NCI-H2196 treated with DMSO at 0.1 percent for 48 hours (cell line): ENCODE measurements around the gene ANXA8.
"Not testable (repeated sequence)": the region's sequence is repeated elsewhere in the genome, so short reads cannot be mapped to it uniquely, and the experiment has no call there.

Experiments
- DNase-seq: peaks from one replicate; lab custom pipeline; 2025; ENCODE audit not compliant: unreplicated experiment; lab: John Stamatoyannopoulos, UW

Gene ANXA8

GRCh38 chr10:47465216-47465917, 18.5 kb downstream of the ANXA8 start:
- DNase-seq = not testable (repeated sequence)

GRCh38 chr10:47462577-47463358, 21.1 kb downstream of the ANXA8 start:
- not testable (repeated sequence) for DNase-seq

GRCh38 chr10:47461261-47461687, 22.6 kb downstream of the ANXA8 start:
- DNase-seq = not testable (repeated sequence)

- DNase-seq = no peak
Observed at GRCh38 chr10:47458466-47459154, 25.3 kb downstream of the ANXA8 start.

- no peak for DNase-seq
Observed at GRCh38 chr10:47457826-47458225, 26.1 kb downstream of the ANXA8 start.

- no peak for DNase-seq
Observed at GRCh38 chr10:47457528-47457820, 26.4 kb downstream of the ANXA8 start.

GRCh38 chr10:47456794-47457527, 27.0 kb downstream of the ANXA8 start:
- no peak for DNase-seq

- DNase-seq = no peak
Observed at GRCh38 chr10:47456079-47456785, 27.7 kb downstream of the ANXA8 start.

GRCh38 chr10:47455350-47456078, 28.4 kb downstream of the ANXA8 start:
- not testable (repeated sequence) for DNase-seq

GRCh38 chr10:47454780-47455058, 29.2 kb downstream of the ANXA8 start:
- no peak for DNase-seq

GRCh38 chr10:47454008-47454779, 29.7 kb downstream of the ANXA8 start:
- no peak for DNase-seq

GRCh38 chr10:47453141-47454007, 30.5 kb downstream of the ANXA8 start:
- no peak for DNase-seq

- DNase-seq = peak; percentile 11
Observed at GRCh38 chr10:47452495-47453140, 31.3 kb downstream of the ANXA8 start.

GRCh38 chr10:47451998-47452494, 31.9 kb downstream of the ANXA8 start:
- no peak for DNase-seq

- no peak for DNase-seq
Observed at GRCh38 chr10:47451273-47451997, 32.5 kb downstream of the ANXA8 start.

GRCh38 chr10:47450442-47450841, 33.5 kb downstream of the ANXA8 start:
- DNase-seq = no peak

GRCh38 chr10:47449979-47450378, 33.9 kb downstream of the ANXA8 start:
- no peak for DNase-seq
